ENCODE data around the gene TOX4.

GRCh38 chr14:21498540-21499526 is 21.8 kb downstream of the TOX4 start:
- TF ChIP-seq YY1 (IDR thresholded peaks at IDR 0.05; ENCODE audit: low read depth) (no peak), REST (IDR thresholded peaks at IDR 0.05; ENCODE audit: low read depth) (no peak), TAF1 (IDR thresholded peaks at IDR 0.05; ENCODE audit: low read depth) (no peak), NFIC (IDR thresholded peaks at IDR 0.05) (no peak), RAD21 (IDR thresholded peaks at IDR 0.05; ENCODE audit: low read depth) (peak; percentile 47), MAX (IDR thresholded peaks at IDR 0.05) (no peak), USF1 (IDR thresholded peaks at IDR 0.05) (no peak), FOXM1 (IDR thresholded peaks at IDR 0.05; ENCODE audit: borderline replicate concordance, low read depth) (no peak), EGR1 (IDR thresholded peaks at IDR 0.05) (no peak), CREB1 (IDR thresholded peaks at IDR 0.05; ENCODE audit: low read depth) (no peak), EP300 (IDR thresholded peaks at IDR 0.05; ENCODE audit: borderline replicate concordance) (no peak), CEBPB (IDR thresholded peaks at IDR 0.05) (no peak), TCF12 (IDR thresholded peaks at IDR 0.05; ENCODE audit: low read depth) (no peak)

Data from Ishikawa (cell line).